ENCODE measurements around the gene CDKN2B-AS1. TPM values are rescaled to one million over a fixed set of nuclear protein-coding genes. Genes with fewer than 3 reads are reported as not detected.

CDKN2B-AS1 gene
- polyA plus RNA-seq, 2 of the 4 experiments (the other 2 are of a cell fraction): not detected

GRCh38 chr9:22120159-22120549 lies 125.6 kb downstream of the CDKN2B-AS1 start:
- FAIRE-seq: no peak
- Histone ChIP-seq H3K27ac (no peak overlapping the region), H3K4me1 (peaks cover 21% of the 10 kb centered on the region), H3K9me3 (no peaks in the 10 kb centered on the region), H3K4me2 (no peak overlapping the region), H3K4me3 (no peak overlapping the region)
- WGBS (ENCODE audit: missing lambda C conversion rate): no CpG with 5 or more reads among the region's 1 CpG
- ATAC-seq: no peak
- ChIA-PET POLR2A (no interaction called here), CTCF (no interaction called here)
- TF ChIP-seq CBX2 (IDR thresholded peaks at IDR 0.05; ENCODE audit: borderline replicate concordance, low read depth) (no peak), SMC3 (IDR thresholded peaks at IDR 0.05) (no peak), CHD2 (IDR thresholded peaks at IDR 0.05; ENCODE audit: low read length, partially characterized antibody) (no peak), EHF (CRISPR knock-in tag; IDR thresholded peaks at IDR 0.05) (no peak), EHMT2 (IDR thresholded peaks at IDR 0.05; ENCODE audit: low read depth) (no peak), NFE2L2 (conservative IDR thresholded peaks at IDR 0.05; ENCODE audit: low read length) (no peak), MAZ (IDR thresholded peaks at IDR 0.05; ENCODE audit: borderline replicate concordance, low read depth, low read length) (no peak), ZSCAN20 (CRISPR knock-in tag; IDR thresholded peaks at IDR 0.05) (no peak), RNF2 (IDR thresholded peaks at IDR 0.05; ENCODE audit: borderline replicate concordance, low read depth) (no peak), HDAC2 (IDR thresholded peaks at IDR 0.05) (no peak), HEYL (CRISPR knock-in tag; IDR thresholded peaks at IDR 0.05) (no peak), PHF8 (IDR thresholded peaks at IDR 0.05; ENCODE audit: borderline replicate concordance, low read depth) (no peak), MAFK (IDR thresholded peaks at IDR 0.05; ENCODE audit: partially characterized antibody) (no peak)
- TF ChIP-seq, protein P1, sequence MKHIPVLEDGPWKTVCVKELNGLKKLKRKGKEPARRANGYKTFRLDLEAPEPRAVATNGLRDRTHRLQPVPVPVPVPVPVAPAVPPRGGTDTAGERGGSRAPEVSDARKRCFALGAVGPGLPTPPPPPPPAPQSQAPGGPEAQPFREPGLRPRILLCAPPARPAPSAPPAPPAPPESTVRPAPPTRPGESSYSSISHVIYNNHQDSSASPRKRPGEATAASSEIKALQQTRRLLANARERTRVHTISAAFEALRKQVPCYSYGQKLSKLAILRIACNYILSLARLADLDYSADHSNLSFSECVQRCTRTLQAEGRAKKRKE (CRISPR knock-in tag; IDR thresholded peaks at IDR 0.05; ENCODE audit: low read depth): no peak
- TF ChIP-seq, protein P2, sequence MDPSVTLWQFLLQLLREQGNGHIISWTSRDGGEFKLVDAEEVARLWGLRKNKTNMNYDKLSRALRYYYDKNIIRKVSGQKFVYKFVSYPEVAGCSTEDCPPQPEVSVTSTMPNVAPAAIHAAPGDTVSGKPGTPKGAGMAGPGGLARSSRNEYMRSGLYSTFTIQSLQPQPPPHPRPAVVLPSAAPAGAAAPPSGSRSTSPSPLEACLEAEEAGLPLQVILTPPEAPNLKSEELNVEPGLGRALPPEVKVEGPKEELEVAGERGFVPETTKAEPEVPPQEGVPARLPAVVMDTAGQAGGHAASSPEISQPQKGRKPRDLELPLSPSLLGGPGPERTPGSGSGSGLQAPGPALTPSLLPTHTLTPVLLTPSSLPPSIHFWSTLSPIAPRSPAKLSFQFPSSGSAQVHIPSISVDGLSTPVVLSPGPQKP (IDR thresholded peaks at IDR 0.05; ENCODE audit: low read depth, low read length): no peak
- DNase-seq (ENCODE audit: low read depth in 1 of 2, low spot score in 1 of 2): no peak

DNA sequence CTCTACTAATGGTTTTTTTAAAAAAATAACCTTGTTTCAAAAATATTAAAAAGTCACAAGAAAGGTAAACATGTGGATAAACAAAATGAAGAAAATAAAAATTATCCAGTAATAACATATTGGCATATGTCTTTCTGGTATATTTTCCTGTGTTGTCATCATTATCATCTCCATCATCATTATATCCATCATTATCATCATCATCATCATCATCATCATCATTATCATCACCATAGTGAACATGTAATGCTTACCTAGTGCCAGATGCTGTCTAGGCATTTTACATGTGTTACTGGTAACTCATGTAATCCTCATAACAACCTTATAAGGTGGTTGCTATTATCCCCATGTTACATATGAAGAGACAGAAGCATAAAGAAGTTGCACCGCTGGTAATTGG lies 126.0 kb downstream of the CDKN2B-AS1 start:
- Histone ChIP-seq H3K4me1 (peaks cover 25% of the 10 kb centered on the region), H3K4me2 (no peak overlapping the region), H3K4me3 (no peak overlapping the region), H3K9me3 (no peaks in the 10 kb centered on the region), H3K27ac (no peak overlapping the region)
- no peak for FAIRE-seq
- ATAC-seq: no peak
- TF ChIP-seq CHD2 (IDR thresholded peaks at IDR 0.05; ENCODE audit: low read length, partially characterized antibody): no peak
- no peak for TF ChIP-seq MAFK (IDR thresholded peaks at IDR 0.05; ENCODE audit: partially characterized antibody)
- no peak for TF ChIP-seq RAD21 (conservative IDR thresholded peaks at IDR 0.05 in 1 of 2, IDR thresholded peaks at IDR 0.05 in 1 of 2)
- no peak for TF ChIP-seq HDAC2 (IDR thresholded peaks at IDR 0.05)
- no peak for TF ChIP-seq HOXB5 (CRISPR knock-in tag; IDR thresholded peaks at IDR 0.05)
- no peak for TF ChIP-seq TFCP2L1 (CRISPR knock-in tag; IDR thresholded peaks at IDR 0.05)
- DNase-seq (ENCODE audit: low read depth in 1 of 2, low spot score in 1 of 2): no peak
- POLR2A ChIA-PET: no interaction called here
- CTCF ChIA-PET: no interaction called here
- WGBS (ENCODE audit: missing lambda C conversion rate): no CpG with 5 or more reads among the region's 1 CpG

- peak; percentile 51 for FAIRE-seq
- DNase-seq (ENCODE audit: low read depth in 1 of 2, low spot score in 1 of 2): peak; percentile 14 to 47
- ChIA-PET POLR2A (interaction anchor here (1.4 to 2.3 kb wide), 3 partner anchors 217 to 322 kb away, joined by 3 to 14 read pairs (median 8); partner anchors contain the start of gene MTAP), CTCF (interaction anchor here (0.6 to 2.3 kb wide), 8 partner anchors 10 to 729 kb away, joined by 3 to 15 read pairs (median 4); no protein-coding TSS in a partner anchor)
- Histone ChIP-seq H3K4me1 (peaks cover 46% of the 10 kb centered on the region), H3K9me3 (no peaks in the 10 kb centered on the region), H3K4me3 (no peak overlapping the region), H3K4me2 (peak overlapping the region; percentile 1; the same call in 2 of the 3 replicates), H3K27ac (peak overlapping the region; percentile 29 to 74; a peak in 4 of 6 replicates)
- 42% methylated on average over 6 of the region's 6 CpGs for WGBS (ENCODE audit: missing lambda C conversion rate)
- TF ChIP-seq SREBF2 (IDR thresholded peaks at IDR 0.05) (no peak), EP300 (IDR thresholded peaks at IDR 0.05) (0 out of 5 replicates have a peak, but pooled peaks of 1 of the 2 experiments have one; percentile 3), GATA3 (IDR thresholded peaks at IDR 0.05; ENCODE audit: borderline replicate concordance) (0 out of 2 replicates have a peak, but pooled peaks have one; percentile 24), HEYL (CRISPR knock-in tag; IDR thresholded peaks at IDR 0.05) (no peak), HOXB13 (CRISPR knock-in tag; IDR thresholded peaks at IDR 0.05; ENCODE audit: low read depth) (no peak), JUNB (IDR thresholded peaks at IDR 0.05) (no peak), NPAS2 (CRISPR knock-in tag; IDR thresholded peaks at IDR 0.05; ENCODE audit: borderline replicate concordance) (no peak)
- TF ChIP-seq, protein P3, sequence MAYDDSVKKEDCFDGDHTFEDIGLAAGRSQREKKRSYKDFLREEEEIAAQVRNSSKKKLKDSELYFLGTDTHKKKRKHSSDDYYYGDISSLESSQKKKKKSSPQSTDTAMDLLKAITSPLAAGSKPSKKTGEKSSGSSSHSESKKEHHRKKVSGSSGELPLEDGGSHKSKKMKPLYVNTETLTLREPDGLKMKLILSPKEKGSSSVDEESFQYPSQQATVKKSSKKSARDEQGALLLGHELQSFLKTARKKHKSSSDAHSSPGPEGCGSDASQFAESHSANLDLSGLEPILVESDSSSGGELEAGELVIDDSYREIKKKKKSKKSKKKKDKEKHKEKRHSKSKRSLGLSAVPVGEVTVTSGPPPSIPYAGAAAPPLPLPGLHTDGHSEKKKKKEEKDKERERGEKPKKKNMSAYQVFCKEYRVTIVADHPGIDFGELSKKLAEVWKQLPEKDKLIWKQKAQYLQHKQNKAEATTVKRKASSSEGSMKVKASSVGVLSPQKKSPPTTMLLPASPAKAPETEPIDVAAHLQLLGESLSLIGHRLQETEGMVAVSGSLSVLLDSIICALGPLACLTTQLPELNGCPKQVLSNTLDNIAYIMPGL (CRISPR knock-in tag; IDR thresholded peaks at IDR 0.05; ENCODE audit: borderline replicate concordance): no peak
- ATAC-seq: peak in 1 of 2 experiments; percentile 73; a peak in 3 of 6 replicates
These were observed 129.8 kb downstream of the CDKN2B-AS1 start for GRCh38 chr9:22124263-22125011.
